ENCODE measurements around the gene ZNF766. TPM values are rescaled to one million over a fixed set of nuclear protein-coding genes. Genes with fewer than 3 reads are reported as not detected.

ZNF766 gene
- total RNA-seq, 2 donors from 2014 or later: 32.1 to 33.5 TPM

DNA sequence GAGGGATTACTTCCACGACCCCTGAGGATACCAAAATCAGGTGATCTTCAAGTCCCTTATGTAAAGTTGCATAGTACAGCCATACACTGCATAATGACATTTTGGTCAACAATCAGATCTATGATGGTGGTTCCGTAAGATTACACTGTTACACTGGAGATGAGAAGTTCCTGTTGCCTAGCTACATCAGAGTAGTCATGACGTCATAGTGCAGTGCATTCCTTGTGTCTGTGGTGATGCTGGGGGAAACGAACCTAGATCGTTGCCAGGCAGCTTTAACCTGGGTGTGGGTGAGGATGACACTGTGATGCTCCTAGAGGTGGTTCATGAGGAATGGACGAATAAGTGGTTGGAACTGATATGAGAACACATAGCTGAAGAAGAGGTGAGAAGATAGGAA, 75.8 kb downstream of the ZNF766 start:
- DNase-seq (no peak), ATAC-seq (replicated peaks in 1 of 2) (no peak)
- H3K27ac Mint-ChIP-seq: no peak overlapping the region
- peaks cover 8 to 9% of the 10 kb centered on the region in 2 donors for H3K9me3 Mint-ChIP-seq
- H3K27me3 Mint-ChIP-seq (ENCODE audit: low read depth): no peaks in the 10 kb centered on the region
- peaks cover 11 to 17% of the 10 kb centered on the region in 2 donors for H3K36me3 Mint-ChIP-seq (ENCODE audit: insufficient read depth in 2 of 2)
- no peak overlapping the region for H3K4me3 Mint-ChIP-seq
- no peaks in the 10 kb centered on the region for H3K4me1 Mint-ChIP-seq (ENCODE audit: low read depth)

Other genes with a start within 250 kb of the ZNF766 start
- gene ZNF614, start 241.2 kb upstream of the ZNF766 start, total RNA-seq: 10 to 100 TPM; 11.5 TPM
- 10 to 100 TPM; 13.1 to 14.3 TPM for gene ZNF432, start 220.7 kb upstream of the ZNF766 start, total RNA-seq
- 10 to 100 TPM; 18.4 to 20.8 TPM for gene ZNF841, start 173.8 kb upstream of the ZNF766 start, total RNA-seq
- gene ZNF616, start 129.6 kb upstream of the ZNF766 start, total RNA-seq: 10 to 100 TPM; 10.4 to 12.1 TPM
- gene ZNF836, start 98.0 kb upstream of the ZNF766 start, total RNA-seq: 10 to 100 TPM; 15.3 to 18.2 TPM
- 100 to 1,000 TPM; 160 to 181 TPM for gene PPP2R1A, start 79.5 kb upstream of the ZNF766 start, total RNA-seq
- gene ZNF480, start 27.6 kb downstream of the ZNF766 start, total RNA-seq: 1 to 10 TPM; 5.6 to 10.0 TPM
- 1 to 10 TPM; 2.3 to 3.7 TPM for gene ZNF610, start 66.7 kb downstream of the ZNF766 start, total RNA-seq
- gene ZNF880, start 100.3 kb downstream of the ZNF766 start, total RNA-seq: 10 to 100 TPM; 11.9 to 12.8 TPM
- 10 to 100 TPM in 1 of 2 donors, 1 to 10 TPM in 1; 7.5 to 10.1 TPM for gene ZNF528, start 128.3 kb downstream of the ZNF766 start, total RNA-seq
- gene ZNF534, start 159.6 kb downstream of the ZNF766 start, total RNA-seq: not detected
- gene ZNF578, start 184.0 kb downstream of the ZNF766 start, total RNA-seq: 1 to 10 TPM in 1 of 2 donors, under 1 TPM in 1; 0.93 to 1.9 TPM